SK-N-SH treated with all-trans-retinoic acid at 6 μM for 48 hours (cell line): ENCODE results near the gene PFAS.
"Not testable (repeated sequence)": the region's sequence is repeated elsewhere in the genome, so short reads cannot be mapped to it uniquely, and the experiment has no call there.

Source experiments
- ATAC-seq: fragments of 200-7000 bp; cut with Tn5 transposase; 3 replicates; pipeline ENCODE4 v1.9.1; 2020; ENCODE audit warnings: mild to moderate bottlenecking, moderate library complexity
- BACH2 ChIP-seq: fragments of 250-450 bp; sonication (Bioruptor Pico); IDR thresholded peaks from 2 replicates; pipeline ENCODE4 v1.9.0; 2021; ENCODE audit warnings: mild to moderate bottlenecking, borderline replicate concordance
- CSDC2 ChIP-seq: fragments of 250-450 bp; sonication (Bioruptor Pico); IDR thresholded peaks from 2 replicates; pipeline ENCODE4 v1.5.0; 2020; ENCODE audit warnings: mild to moderate bottlenecking, moderate library complexity
- ESRRG ChIP-seq: fragments of 250-450 bp; sonication (Bioruptor Pico); IDR thresholded peaks from 2 replicates; pipeline ENCODE4 v1.6.1; 2021; ENCODE audit warnings: mild to moderate bottlenecking
- GLIS3 ChIP-seq: fragments of 250-450 bp; sonication (Bioruptor Pico); IDR thresholded peaks from 2 replicates; pipeline ENCODE4 v1.5.0; 2020; ENCODE audit warnings: mild to moderate bottlenecking, moderate library complexity
- ISL1 ChIP-seq: fragments of 250-450 bp; sonication (Bioruptor Pico); IDR thresholded peaks from 2 replicates; pipeline ENCODE4 v2.1.2; 2022; ENCODE audit warnings: mild to moderate bottlenecking, moderate library complexity
- OSR1 ChIP-seq: fragments of 250-450 bp; sonication (Bioruptor Pico); IDR thresholded peaks from 2 replicates; pipeline ENCODE4 v1.8.0; 2022; ENCODE audit warnings: moderate library complexity, mild to moderate bottlenecking, inconsistent platforms
- RARB ChIP-seq: fragments of 250-450 bp; sonication (Bioruptor Pico); IDR thresholded peaks from 2 replicates; pipeline ENCODE4 v1.8.0; 2021; ENCODE audit warnings: mild to moderate bottlenecking, moderate library complexity
- SNAI2 ChIP-seq: fragments of 250-450 bp; sonication (Bioruptor Pico); IDR thresholded peaks from 2 replicates; pipeline ENCODE4 v1.5.0; 2020; ENCODE audit warnings: mild to moderate bottlenecking, moderate library complexity
- TCF4 ChIP-seq: fragments of 250-450 bp; sonication (Bioruptor Pico); IDR thresholded peaks from 2 replicates; pipeline ENCODE4 v1.8.0; 2021; ENCODE audit warnings: mild to moderate bottlenecking, moderate library complexity, borderline replicate concordance
- ZC3H10 ChIP-seq: fragments of 250-450 bp; sonication (Bioruptor Pico); IDR thresholded peaks from 2 replicates; pipeline ENCODE4 v1.5.1; 2021; ENCODE audit warnings: mild to moderate bottlenecking, moderate library complexity
- ZFP3 ChIP-seq: fragments of 250-450 bp; sonication (Bioruptor Pico); IDR thresholded peaks from 2 replicates; pipeline ENCODE4 v1.5.0; 2020; ENCODE audit warnings: mild to moderate bottlenecking, moderate library complexity
- ZNF565 ChIP-seq: fragments of 450-650 bp; formaldehyde crosslinking; conservative IDR thresholded peaks from 2 replicates; pipeline ENCODE4 v1.5.0; 2020; ENCODE audit warnings: low read depth, mild to moderate bottlenecking, moderate library complexity
- ZNF8 ChIP-seq: fragments of 450-650 bp; formaldehyde crosslinking; IDR thresholded peaks from 2 replicates; pipeline ENCODE4 v1.5.0; 2020; ENCODE audit warnings: mild to moderate bottlenecking, moderate library complexity
- TF ChIP-seq, protein P1 (sequence below): fragments of 250-450 bp; sonication (Bioruptor Pico); IDR thresholded peaks from 2 replicates; pipeline ENCODE4 v1.8.0; 2020; ENCODE audit warnings: mild to moderate bottlenecking, moderate library complexity, borderline replicate concordance
- TF ChIP-seq, protein P2 (sequence below): fragments of 250-450 bp; sonication (Bioruptor Pico); IDR thresholded peaks from 2 replicates; pipeline ENCODE4 v1.8.0; 2021; ENCODE audit warnings: low read depth, mild to moderate bottlenecking, moderate library complexity, borderline replicate concordance
- TF ChIP-seq, protein P3 (sequence below): fragments of 250-450 bp; sonication (Bioruptor Pico); IDR thresholded peaks from 2 replicates; pipeline ENCODE4 v1.5.1; 2021; ENCODE audit warnings: mild to moderate bottlenecking, moderate library complexity
- TF ChIP-seq, protein P4 (sequence below): fragments of 250-450 bp; sonication (Bioruptor Pico); IDR thresholded peaks from 2 replicates; pipeline ENCODE4 v1.5.1; 2020; ENCODE audit warnings: low read depth, mild to moderate bottlenecking, moderate library complexity
- TF ChIP-seq, protein P5 (sequence below): fragments of 250-450 bp; sonication (Bioruptor Pico); IDR thresholded peaks from 2 replicates; pipeline ENCODE4 v1.5.0; 2020; ENCODE audit warnings: mild to moderate bottlenecking, moderate library complexity

The PFAS gene

DNA sequence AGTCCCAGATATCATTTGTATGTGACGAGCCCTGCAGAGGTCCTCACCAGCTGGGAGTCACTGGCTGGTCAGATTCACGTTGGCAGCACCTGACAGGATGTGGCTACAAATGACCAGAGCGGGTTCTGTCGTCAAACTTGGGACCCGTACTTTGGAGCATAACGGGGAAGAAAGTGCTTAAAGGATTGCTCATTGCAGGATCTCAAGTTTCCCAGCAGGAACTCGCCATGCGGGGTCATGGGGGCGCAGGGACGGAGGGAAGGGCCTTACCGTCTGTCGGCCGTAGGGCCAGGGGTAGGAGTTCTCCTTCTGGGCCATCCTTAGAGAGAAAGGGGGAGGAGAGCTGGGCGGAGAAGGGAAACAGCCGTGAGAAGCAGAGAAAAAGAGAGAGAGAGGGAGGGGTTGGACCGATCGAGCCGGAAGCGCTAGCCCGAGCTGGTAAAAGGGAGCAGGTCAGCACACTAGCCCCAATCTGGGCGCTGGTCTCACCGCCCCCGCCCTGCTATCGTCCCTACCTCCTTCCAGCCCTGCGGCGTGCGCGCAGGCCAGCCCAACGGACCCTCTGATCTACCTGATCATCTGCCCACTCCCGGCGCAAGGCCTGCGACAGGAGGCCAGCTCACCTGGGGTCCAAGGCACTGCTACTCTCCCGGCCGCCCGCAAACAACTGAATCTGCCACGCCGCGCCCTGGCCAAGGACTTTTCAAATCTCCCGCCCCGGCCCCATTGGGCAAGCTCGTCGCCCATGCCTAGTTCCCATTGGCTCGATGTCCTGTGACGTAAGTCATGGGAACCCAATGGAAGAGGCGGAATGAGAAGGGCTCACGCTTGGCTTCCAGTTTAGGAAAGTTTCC is 39.0 kb upstream of the PFAS start, which contains the start of gene AURKB:
AURKB (minus strand) TSS at position 669 of the 854 bp plus-strand sequence; CDS start at position 318, 351 bp downstream.
- peak; percentile 97 for ATAC-seq
- TF ChIP-seq, protein P1, sequence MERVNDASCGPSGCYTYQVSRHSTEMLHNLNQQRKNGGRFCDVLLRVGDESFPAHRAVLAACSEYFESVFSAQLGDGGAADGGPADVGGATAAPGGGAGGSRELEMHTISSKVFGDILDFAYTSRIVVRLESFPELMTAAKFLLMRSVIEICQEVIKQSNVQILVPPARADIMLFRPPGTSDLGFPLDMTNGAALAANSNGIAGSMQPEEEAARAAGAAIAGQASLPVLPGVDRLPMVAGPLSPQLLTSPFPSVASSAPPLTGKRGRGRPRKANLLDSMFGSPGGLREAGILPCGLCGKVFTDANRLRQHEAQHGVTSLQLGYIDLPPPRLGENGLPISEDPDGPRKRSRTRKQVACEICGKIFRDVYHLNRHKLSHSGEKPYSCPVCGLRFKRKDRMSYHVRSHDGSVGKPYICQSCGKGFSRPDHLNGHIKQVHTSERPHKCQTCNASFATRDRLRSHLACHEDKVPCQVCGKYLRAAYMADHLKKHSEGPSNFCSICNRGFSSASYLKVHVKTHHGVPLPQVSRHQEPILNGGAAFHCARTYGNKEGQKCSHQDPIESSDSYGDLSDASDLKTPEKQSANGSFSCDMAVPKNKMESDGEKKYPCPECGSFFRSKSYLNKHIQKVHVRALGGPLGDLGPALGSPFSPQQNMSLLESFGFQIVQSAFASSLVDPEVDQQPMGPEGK (CRISPR knock-in tag): no peak
- TF ChIP-seq ESRRG (CRISPR knock-in tag) (no peak), SNAI2 (CRISPR knock-in tag) (no peak), ZNF8 (no peak), TCF4 (CRISPR knock-in tag) (no peak), BACH2 (CRISPR knock-in tag) (no peak), GLIS3 (no peak), RARB (CRISPR knock-in tag) (no peak), OSR1 (CRISPR knock-in tag) (no peak), ZNF565 (CRISPR knock-in tag) (no peak)
- TF ChIP-seq, protein P2, sequence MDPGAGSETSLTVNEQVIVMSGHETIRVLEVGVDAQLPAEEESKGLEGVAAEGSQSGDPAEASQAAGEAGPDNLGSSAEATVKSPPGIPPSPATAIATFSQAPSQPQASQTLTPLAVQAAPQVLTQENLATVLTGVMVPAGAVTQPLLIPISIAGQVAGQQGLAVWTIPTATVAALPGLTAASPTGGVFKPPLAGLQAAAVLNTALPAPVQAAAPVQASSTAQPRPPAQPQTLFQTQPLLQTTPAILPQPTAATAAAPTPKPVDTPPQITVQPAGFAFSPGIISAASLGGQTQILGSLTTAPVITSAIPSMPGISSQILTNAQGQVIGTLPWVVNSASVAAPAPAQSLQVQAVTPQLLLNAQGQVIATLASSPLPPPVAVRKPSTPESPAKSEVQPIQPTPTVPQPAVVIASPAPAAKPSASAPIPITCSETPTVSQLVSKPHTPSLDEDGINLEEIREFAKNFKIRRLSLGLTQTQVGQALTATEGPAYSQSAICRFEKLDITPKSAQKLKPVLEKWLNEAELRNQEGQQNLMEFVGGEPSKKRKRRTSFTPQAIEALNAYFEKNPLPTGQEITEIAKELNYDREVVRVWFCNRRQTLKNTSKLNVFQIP (CRISPR knock-in tag): no peak
- TF ChIP-seq, protein P3, sequence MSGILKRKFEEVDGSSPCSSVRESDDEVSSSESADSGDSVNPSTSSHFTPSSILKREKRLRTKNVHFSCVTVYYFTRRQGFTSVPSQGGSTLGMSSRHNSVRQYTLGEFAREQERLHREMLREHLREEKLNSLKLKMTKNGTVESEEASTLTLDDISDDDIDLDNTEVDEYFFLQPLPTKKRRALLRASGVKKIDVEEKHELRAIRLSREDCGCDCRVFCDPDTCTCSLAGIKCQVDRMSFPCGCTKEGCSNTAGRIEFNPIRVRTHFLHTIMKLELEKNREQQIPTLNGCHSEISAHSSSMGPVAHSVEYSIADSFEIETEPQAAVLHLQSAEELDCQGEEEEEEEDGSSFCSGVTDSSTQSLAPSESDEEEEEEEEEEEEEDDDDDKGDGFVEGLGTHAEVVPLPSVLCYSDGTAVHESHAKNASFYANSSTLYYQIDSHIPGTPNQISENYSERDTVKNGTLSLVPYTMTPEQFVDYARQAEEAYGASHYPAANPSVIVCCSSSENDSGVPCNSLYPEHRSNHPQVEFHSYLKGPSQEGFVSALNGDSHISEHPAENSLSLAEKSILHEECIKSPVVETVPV: no peak
- TF ChIP-seq, protein P4, sequence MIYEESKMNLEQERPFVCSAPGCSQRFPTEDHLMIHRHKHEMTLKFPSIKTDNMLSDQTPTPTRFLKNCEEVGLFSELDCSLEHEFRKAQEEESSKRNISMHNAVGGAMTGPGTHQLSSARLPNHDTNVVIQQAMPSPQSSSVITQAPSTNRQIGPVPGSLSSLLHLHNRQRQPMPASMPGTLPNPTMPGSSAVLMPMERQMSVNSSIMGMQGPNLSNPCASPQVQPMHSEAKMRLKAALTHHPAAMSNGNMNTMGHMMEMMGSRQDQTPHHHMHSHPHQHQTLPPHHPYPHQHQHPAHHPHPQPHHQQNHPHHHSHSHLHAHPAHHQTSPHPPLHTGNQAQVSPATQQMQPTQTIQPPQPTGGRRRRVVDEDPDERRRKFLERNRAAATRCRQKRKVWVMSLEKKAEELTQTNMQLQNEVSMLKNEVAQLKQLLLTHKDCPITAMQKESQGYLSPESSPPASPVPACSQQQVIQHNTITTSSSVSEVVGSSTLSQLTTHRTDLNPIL (CRISPR knock-in tag): no peak
- TF ChIP-seq, protein P5, sequence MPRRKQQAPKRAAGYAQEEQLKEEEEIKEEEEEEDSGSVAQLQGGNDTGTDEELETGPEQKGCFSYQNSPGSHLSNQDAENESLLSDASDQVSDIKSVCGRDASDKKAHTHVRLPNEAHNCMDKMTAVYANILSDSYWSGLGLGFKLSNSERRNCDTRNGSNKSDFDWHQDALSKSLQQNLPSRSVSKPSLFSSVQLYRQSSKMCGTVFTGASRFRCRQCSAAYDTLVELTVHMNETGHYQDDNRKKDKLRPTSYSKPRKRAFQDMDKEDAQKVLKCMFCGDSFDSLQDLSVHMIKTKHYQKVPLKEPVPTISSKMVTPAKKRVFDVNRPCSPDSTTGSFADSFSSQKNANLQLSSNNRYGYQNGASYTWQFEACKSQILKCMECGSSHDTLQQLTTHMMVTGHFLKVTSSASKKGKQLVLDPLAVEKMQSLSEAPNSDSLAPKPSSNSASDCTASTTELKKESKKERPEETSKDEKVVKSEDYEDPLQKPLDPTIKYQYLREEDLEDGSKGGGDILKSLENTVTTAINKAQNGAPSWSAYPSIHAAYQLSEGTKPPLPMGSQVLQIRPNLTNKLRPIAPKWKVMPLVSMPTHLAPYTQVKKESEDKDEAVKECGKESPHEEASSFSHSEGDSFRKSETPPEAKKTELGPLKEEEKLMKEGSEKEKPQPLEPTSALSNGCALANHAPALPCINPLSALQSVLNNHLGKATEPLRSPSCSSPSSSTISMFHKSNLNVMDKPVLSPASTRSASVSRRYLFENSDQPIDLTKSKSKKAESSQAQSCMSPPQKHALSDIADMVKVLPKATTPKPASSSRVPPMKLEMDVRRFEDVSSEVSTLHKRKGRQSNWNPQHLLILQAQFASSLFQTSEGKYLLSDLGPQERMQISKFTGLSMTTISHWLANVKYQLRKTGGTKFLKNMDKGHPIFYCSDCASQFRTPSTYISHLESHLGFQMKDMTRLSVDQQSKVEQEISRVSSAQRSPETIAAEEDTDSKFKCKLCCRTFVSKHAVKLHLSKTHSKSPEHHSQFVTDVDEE: no peak

DNA sequence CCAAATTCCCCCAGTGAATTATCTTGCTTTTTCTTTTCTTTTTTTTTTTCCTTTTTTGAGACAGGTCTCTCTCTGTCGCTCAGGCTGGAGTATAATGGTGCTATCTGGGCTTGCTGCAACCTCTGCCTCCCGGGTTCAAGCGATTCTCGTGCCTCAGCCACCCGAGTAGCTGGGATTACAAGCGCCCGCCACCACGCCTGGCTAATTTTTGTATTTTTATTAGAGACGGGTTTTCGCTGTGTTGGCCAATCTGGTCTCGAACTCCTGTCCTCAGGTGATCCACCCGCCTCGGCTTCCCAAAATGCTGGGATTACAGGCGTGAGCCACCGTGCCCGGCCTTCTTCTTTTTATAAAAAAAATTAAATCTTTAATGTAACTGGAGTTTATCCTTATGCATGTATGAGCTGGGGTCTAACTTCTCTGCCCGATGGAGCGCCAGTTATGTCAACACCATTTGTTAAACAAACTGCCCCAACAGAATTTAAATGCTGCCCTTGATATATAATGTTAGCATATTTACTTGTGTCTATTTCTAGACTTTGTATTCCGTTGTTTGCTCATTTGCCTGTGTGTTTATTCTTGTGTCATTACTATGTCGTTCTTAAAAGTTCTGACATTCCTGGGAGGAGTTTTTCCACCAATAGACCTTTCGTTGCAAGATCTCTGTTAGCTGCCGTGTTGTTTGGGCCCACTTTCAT is 38.2 kb upstream of the PFAS start:
- TF ChIP-seq SNAI2 (CRISPR knock-in tag) (no peak), OSR1 (CRISPR knock-in tag) (no peak), ZNF565 (CRISPR knock-in tag) (no peak), CSDC2 (CRISPR knock-in tag) (no peak), ZC3H10 (no peak), GLIS3 (no peak)
- ATAC-seq: peak; percentile 33

DNA sequence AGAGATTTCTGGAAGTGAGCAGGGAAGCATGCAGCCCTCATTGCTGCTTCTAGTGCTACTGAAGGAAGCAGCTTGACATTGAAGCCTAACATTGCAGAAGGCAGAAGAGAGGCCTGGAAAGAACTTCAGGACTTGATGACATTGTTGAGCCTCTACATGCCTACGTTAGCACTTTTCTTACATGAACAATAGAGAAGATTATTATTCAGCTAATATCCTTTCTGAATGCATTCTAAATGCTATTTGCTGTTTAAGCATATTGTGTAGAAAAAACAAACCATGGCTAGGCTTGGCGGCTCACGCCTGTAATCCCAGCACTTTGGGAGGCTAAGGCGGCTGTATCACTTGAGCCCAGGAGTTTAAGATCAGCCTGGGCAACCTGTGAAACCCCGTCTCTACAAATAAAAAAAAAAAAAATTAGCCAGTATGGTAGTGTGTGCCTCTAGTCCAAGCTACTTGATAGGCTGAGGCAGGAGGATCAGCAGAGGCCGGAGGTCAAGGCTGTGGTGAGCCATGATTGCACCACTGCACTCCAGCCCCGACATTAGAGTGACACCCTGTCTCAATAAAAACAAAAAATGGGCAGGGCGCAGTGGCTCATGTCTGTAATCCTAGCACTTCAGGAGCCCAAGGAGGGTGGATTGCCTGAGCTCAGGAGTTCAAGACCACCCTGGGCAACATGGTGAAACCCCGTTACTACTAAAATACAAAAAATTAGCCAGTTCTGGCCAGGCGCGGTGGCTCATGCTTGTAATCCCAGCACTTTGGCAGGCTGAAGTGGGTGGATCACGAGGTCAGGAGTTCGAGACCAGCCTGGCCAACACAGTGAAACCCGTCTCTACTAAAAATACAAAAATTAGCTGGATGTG is 36.5 kb upstream of the PFAS start:
- ATAC-seq: no peak

DNA sequence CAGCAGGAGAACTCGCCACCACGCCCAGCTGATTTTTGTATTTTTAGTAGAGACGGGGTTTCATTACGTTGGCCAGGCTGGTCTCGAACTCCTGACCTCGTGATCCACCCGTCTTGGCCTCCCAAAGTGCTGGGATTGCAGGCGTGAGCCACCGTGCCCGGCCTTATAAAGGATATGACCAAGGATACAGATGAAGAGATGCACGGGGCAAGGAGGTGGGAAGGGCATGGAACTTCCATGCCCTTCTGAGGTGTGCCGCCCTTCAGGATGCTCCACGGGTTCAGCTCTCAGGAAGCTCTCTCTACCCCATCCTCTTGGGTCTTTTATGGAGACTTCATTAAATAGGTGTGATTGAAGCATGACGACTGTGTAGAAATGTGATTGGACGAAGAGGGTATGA is 35.1 kb upstream of the PFAS start:
- not testable (repeated sequence) for ATAC-seq

More for the DNA sequence above, 36.5 kb upstream of the PFAS start:
- no peak for TF ChIP-seq ISL1 (CRISPR knock-in tag)
- TF ChIP-seq ZFP3 (CRISPR knock-in tag): no peak
